K562 (cell line): ENCODE data around the gene PDZD8. TPM values are rescaled to one million over a fixed set of nuclear protein-coding genes. Genes with fewer than 3 reads are reported as not detected.

Experiments
- ATAC-seq: fragments of 200-7000 bp; cut with Tn5 transposase; 3 replicates; pipeline ENCODE4 v1.9.1; 2020; ENCODE audit warnings: moderate library complexity
- BruUV-seq: library from RNA; stranded (reverse); fragments of 400-500 nt; replicated peaks from 2 replicates; lab custom pipeline; 2021; lab: Mats Ljungman, UMichigan
- CTCF ChIA-PET: fragments of 300-600 bp; formaldehyde crosslinking; extraction: SDS; loops from one replicate; lab custom pipeline; 2021; ENCODE audit warnings: low intra/inter-chr PET ratio; lab: Yijun Ruan, JAX
- POLR2A ChIA-PET: fragments of 300-600, 350-650 bp; sonication (Branson Sonifier 250); formaldehyde crosslinking; extraction: SDS; loops from one replicate; lab custom pipeline; 2021; ENCODE audit warnings: antibody characterized with exemption, inconsistent platforms; lab: Yijun Ruan, JAX
- DNase-seq, 4 experiments: peaks; one replicate each; pipeline versions ENCODE4 v3.0.0 to v3.0.0-alpha.2; 2011 to 2018; ENCODE audit warnings: low spot score in 3 of 4, mixed read lengths in 3 of 4; ENCODE audit errors: extremely low read depth in 1 of 4
- FAIRE-seq: peaks from 2 replicates; lab custom pipeline; 2011; peaks lifted over from hg19 to GRCh38; lab: Jason Lieb, UNC
- H2AFZ ChIP-seq: 2 replicates; pipeline ENCODE4 v1.6.0; 2011; ENCODE audit warnings: low read depth, low read length, control low read depth, inconsistent platforms
- H3K27ac ChIP-seq: fragments of 200-600 bp; 3 replicates; pipeline ENCODE4 v1.8.0; 2011; ENCODE audit warnings: low read depth, mild to moderate bottlenecking, control low read depth, inconsistent platforms, low read length, moderate library complexity, mixed read lengths; ENCODE audit errors: extremely low read depth
- H3K27me3 ChIP-seq, 2 experiments: fragments of 300-600 bp in 1 of 2; 2 replicates in 1 of 2; 3 replicates in 1 of 2; pipeline versions ENCODE4 v1.6.0 to v1.8.0; 2011; ENCODE audit warnings: inconsistent platforms in 2 of 2, low read length in 2 of 2, mild to moderate bottlenecking in 1 of 2, mixed read lengths in 1 of 2, moderate library complexity in 1 of 2; ENCODE audit not compliant: control insufficient read depth in 2 of 2, insufficient read depth in 2 of 2
- H3K36me3 ChIP-seq: fragments of 300-600 bp; 3 replicates; pipeline ENCODE4 v1.8.0; 2011; ENCODE audit warnings: mild to moderate bottlenecking, low read length, inconsistent platforms; ENCODE audit not compliant: control insufficient read depth, insufficient read depth
- H3K4me1 ChIP-seq, 2 experiments: fragments of 200-600 bp in 1 of 2; replicated peaks in 1 of 2; 2 replicates in 1 of 2; 3 replicates in 1 of 2; pipeline versions ENCODE4 v1.5.1 to v1.8.0; 2011; ENCODE audit warnings: inconsistent platforms in 2 of 2, low read length in 2 of 2, mild to moderate bottlenecking in 1 of 2, mixed read lengths in 1 of 2, moderate library complexity in 1 of 2; ENCODE audit not compliant: control insufficient read depth in 2 of 2, insufficient read depth in 2 of 2
- H3K4me2 ChIP-seq: 2 replicates; pipeline ENCODE4 v1.6.1; 2011; ENCODE audit warnings: low read length, control low read depth, inconsistent platforms, mixed read lengths; ENCODE audit not compliant: insufficient read depth
- H3K4me3 ChIP-seq: fragments of 200-600 bp; sonication (generic), shearing (Covaris generic); 2 replicates; pipeline ENCODE4 v1.5.1; 2016; ENCODE audit warnings: control low read depth, inconsistent platforms
- H3K79me2 ChIP-seq: fragments of 200-600 bp; 3 replicates; pipeline ENCODE4 v1.8.0; 2011; ENCODE audit warnings: low read length, inconsistent platforms; ENCODE audit not compliant: control insufficient read depth, insufficient read depth
- H3K9ac ChIP-seq, 2 experiments: 2 replicates each; pipeline versions ENCODE4 v1.6.0 to v1.6.1; 2011; ENCODE audit warnings: low read depth in 2 of 2, low read length in 2 of 2, control low read depth in 1 of 2, inconsistent platforms in 1 of 2, mild to moderate bottlenecking in 1 of 2, mixed read lengths in 1 of 2; ENCODE audit not compliant: insufficient read depth in 1 of 2
- H3K9me1 ChIP-seq: one replicate; pipeline ENCODE4 v1.6.0; 2011; ENCODE audit warnings: inconsistent platforms, mild to moderate bottlenecking, low read length, moderate library complexity; ENCODE audit not compliant: control insufficient read depth, insufficient read depth
- H3K9me3 ChIP-seq: replicated peaks from 2 replicates; pipeline ENCODE4 v1.5.1; 2011; ENCODE audit warnings: low read depth, low read length, inconsistent platforms; ENCODE audit not compliant: control insufficient read depth, insufficient read depth
- H4K20me1 ChIP-seq: replicated peaks from 2 replicates; pipeline ENCODE4 v1.6.1; 2011; ENCODE audit warnings: low read length, inconsistent platforms, mixed read lengths; ENCODE audit not compliant: control insufficient read depth, insufficient read depth
- HEY1 ChIP-seq: fragments of 250-450 bp; sonication (Bioruptor Pico); IDR thresholded peaks from 2 replicates; pipeline ENCODE4 v1.5.0; 2020; ENCODE audit warnings: mild to moderate bottlenecking, moderate library complexity, borderline replicate concordance
- KLF13 ChIP-seq: fragments of 450-650 bp; IDR thresholded peaks from 2 replicates; pipeline ENCODE4 v1.6.1; 2016; ENCODE audit warnings: missing genetic modification characterization, low read depth, mild to moderate bottlenecking, missing compliant biosample characterization, moderate library complexity, borderline replicate concordance
- NR4A1 ChIP-seq, 2 experiments: fragments of 250-450 bp in 1 of 2; fragments of 450-650 bp in 1 of 2; sonication (Bioruptor Pico) in 1 of 2; IDR thresholded peaks; 2 replicates each; pipeline versions ENCODE4 v1.4.0 to v1.6.1; 2016 to 2020; ENCODE audit warnings: mild to moderate bottlenecking in 2 of 2, missing compliant biosample characterization in 1 of 2, missing genetic modification characterization in 1 of 2, moderate library complexity in 1 of 2
- ZKSCAN1 ChIP-seq: fragments of 150-350 bp; IDR thresholded peaks from 2 replicates; pipeline ENCODE4 v1.6.1; 2016; ENCODE audit warnings: low read depth, low read length
- WGBS: fragments of 100-300 bp; shearing (Covaris generic); methylation state at CpG from one replicate; pipeline ENCODE4 v1.1.6; 2016; ENCODE audit warnings: low coverage, mixed read lengths; ENCODE audit not compliant: insufficient coverage; ENCODE audit errors: missing lambda C conversion rate; 5-methylcytosine and 5-hydroxymethylcytosine counted together
- in situ Hi-C: fragments of 300-500 bp; cut with MboI; formaldehyde crosslinking; loops from 4 replicates; pipeline ENCODE4 v1.15.0; 2018; ENCODE audit warnings: inconsistent platforms, mixed read lengths
- intact Hi-C: fragments of 100-400 bp; cut with micrococcal nuclease; formaldehyde crosslinking; loops from 2 replicates; pipeline ENCODE4 v1.14.2; 2022
- polyA plus RNA-seq, 8 experiments: library from polyadenylated mRNA; depleted of rRNA in 4 of 8; stranded (reverse) in 5 of 8; unstranded in 3 of 8; fragments of >200 nt; fragmentation: Nextera tagmentation in 2 of 8; fragmentation: Illumina TruSeq in 1 of 8; extraction: Ambion mirVana in 2 of 8; extraction: Trizol in 1 of 8; gene quantifications; 2 replicates each; pipeline versions ENCODE4 v1.2.1 to v1.2.3, GENCODE V29; 2011 to 2014; ENCODE audit warnings: inconsistent platforms in 1 of 8, missing spikeins in 1 of 8
- total RNA-seq, 7 experiments: library from RNA; depleted of rRNA in 6 of 7; stranded (reverse); fragments of >200 nt in 6 of 7; fragmentation: Illumina TruSeq in 2 of 7; extraction: Trizol in 2 of 7; gene quantifications; 2 replicates each; pipeline versions ENCODE4 v1.2.1 to v1.2.3, GENCODE V29; 2011 to 2021; ENCODE audit warnings: low replicate concordance in 1 of 7
- TF ChIP-seq, protein P1 (sequence below): fragments of 250-450 bp; sonication (Bioruptor Pico); IDR thresholded peaks from 2 replicates; pipeline ENCODE4 v1.5.0; 2021
- TF ChIP-seq, protein P2 (sequence below): fragments of 450-650 bp; formaldehyde crosslinking; IDR thresholded peaks from 2 replicates; pipeline ENCODE4 v1.4.0; 2020; ENCODE audit warnings: mild to moderate bottlenecking, mixed read lengths
- TF ChIP-seq, protein P3 (sequence below): fragments of 250-450 bp; sonication (Bioruptor Pico); IDR thresholded peaks from 2 replicates; pipeline ENCODE4 v1.8.0; 2022; ENCODE audit warnings: moderate library complexity, mild to moderate bottlenecking, inconsistent platforms
- TF ChIP-seq, protein P4 (sequence below), 2 experiments: fragments of 450-650 bp; IDR thresholded peaks; 2 replicates each; pipeline ENCODE4 v1.6.1; 2018; ENCODE audit warnings: mild to moderate bottlenecking in 2 of 2, low read depth in 1 of 2; ENCODE audit not compliant: partially characterized antibody in 2 of 2

The PDZD8 gene
- total and polyA plus RNA-seq, 9 of the 15 experiments (the other 6 are each of a cell fraction or from before 2014, with no cell fraction given), result 5.5 to 53.4 (median 36.8) TPM

DNA sequence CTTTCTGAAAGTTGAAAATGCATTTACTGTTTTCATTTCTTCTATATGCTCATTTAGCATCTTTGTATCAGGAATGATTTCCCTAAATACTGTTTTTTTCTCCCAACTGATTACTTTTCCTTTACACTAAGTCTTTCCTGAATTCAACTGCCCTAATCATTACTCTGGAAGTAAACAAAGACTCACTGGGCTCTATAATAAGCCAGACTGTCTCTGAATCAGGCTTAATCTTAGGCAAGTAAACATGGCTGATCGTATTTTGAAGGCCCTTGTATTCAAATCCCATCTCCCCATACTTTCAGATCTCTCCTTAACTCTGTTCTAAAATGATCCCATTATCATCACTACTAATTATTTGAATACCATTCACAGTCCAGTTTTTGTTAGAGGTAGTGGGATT lies 61.6 kb downstream of the PDZD8 start:
- Histone ChIP-seq H3K4me3 (no peak overlapping the region), H3K36me3 (peaks cover 83% of the 10 kb centered on the region), H3K27ac (no peak overlapping the region), H3K9ac (no peak overlapping the region), H3K9me3 (no peaks in the 10 kb centered on the region), H3K4me1 (no peaks in the 10 kb centered on the region), H3K27me3 (no peaks in the 10 kb centered on the region), H4K20me1 (no peaks in the 10 kb centered on the region), H2AFZ (no peak overlapping the region), H3K4me2 (no peak overlapping the region), H3K9me1 (no peaks in the 10 kb centered on the region), H3K79me2 (peaks cover 65% of the 10 kb centered on the region)
- intact Hi-C loops (no loop called here), in situ Hi-C loops (loop anchor here (5.0 kb wide), 1 partner anchor 86 kb away; no protein-coding TSS in a partner anchor)
- DNase-seq (no peak), FAIRE-seq (no peak), ATAC-seq (no peak)
- TF ChIP-seq, protein P1, sequence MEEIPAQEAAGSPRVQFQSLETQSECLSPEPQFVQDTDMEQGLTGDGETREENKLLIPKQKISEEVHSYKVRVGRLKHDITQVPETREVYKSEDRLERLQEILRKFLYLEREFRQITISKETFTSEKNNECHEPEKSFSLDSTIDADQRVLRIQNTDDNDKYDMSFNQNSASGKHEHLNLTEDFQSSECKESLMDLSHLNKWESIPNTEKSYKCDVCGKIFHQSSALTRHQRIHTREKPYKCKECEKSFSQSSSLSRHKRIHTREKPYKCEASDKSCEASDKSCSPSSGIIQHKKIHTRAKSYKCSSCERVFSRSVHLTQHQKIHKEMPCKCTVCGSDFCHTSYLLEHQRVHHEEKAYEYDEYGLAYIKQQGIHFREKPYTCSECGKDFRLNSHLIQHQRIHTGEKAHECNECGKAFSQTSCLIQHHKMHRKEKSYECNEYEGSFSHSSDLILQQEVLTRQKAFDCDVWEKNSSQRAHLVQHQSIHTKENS (CRISPR knock-in tag), result no peak
- TF ChIP-seq, protein P2, sequence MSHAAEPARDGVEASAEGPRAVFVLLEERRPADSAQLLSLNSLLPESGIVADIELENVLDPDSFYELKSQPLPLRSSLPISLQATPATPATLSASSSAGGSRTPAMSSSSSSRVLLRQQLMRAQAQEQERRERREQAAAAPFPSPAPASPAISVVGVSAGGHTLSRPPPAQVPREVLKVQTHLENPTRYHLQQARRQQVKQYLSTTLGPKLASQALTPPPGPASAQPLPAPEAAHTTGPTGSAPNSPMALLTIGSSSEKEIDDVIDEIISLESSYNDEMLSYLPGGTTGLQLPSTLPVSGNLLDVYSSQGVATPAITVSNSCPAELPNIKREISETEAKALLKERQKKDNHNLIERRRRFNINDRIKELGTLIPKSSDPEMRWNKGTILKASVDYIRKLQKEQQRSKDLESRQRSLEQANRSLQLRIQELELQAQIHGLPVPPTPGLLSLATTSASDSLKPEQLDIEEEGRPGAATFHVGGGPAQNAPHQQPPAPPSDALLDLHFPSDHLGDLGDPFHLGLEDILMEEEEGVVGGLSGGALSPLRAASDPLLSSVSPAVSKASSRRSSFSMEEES (CRISPR knock-in tag), result no peak
- TF ChIP-seq NR4A1 (CRISPR knock-in tag; IDR thresholded peaks at IDR 0.05), result no peak
- no peak for TF ChIP-seq NR4A1 (tag; IDR thresholded peaks at IDR 0.05)
- no peak for TF ChIP-seq ZKSCAN1
- no peak for TF ChIP-seq KLF13
- no peak for TF ChIP-seq HEY1 (CRISPR knock-in tag)
- TF ChIP-seq, protein P3, sequence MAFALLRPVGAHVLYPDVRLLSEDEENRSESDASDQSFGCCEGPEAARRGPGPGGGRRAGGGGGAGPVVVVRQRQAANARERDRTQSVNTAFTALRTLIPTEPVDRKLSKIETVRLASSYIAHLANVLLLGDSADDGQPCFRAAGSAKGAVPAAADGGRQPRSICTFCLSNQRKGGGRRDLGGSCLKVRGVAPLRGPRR (CRISPR knock-in tag), result no peak
- TF ChIP-seq, protein P4, sequence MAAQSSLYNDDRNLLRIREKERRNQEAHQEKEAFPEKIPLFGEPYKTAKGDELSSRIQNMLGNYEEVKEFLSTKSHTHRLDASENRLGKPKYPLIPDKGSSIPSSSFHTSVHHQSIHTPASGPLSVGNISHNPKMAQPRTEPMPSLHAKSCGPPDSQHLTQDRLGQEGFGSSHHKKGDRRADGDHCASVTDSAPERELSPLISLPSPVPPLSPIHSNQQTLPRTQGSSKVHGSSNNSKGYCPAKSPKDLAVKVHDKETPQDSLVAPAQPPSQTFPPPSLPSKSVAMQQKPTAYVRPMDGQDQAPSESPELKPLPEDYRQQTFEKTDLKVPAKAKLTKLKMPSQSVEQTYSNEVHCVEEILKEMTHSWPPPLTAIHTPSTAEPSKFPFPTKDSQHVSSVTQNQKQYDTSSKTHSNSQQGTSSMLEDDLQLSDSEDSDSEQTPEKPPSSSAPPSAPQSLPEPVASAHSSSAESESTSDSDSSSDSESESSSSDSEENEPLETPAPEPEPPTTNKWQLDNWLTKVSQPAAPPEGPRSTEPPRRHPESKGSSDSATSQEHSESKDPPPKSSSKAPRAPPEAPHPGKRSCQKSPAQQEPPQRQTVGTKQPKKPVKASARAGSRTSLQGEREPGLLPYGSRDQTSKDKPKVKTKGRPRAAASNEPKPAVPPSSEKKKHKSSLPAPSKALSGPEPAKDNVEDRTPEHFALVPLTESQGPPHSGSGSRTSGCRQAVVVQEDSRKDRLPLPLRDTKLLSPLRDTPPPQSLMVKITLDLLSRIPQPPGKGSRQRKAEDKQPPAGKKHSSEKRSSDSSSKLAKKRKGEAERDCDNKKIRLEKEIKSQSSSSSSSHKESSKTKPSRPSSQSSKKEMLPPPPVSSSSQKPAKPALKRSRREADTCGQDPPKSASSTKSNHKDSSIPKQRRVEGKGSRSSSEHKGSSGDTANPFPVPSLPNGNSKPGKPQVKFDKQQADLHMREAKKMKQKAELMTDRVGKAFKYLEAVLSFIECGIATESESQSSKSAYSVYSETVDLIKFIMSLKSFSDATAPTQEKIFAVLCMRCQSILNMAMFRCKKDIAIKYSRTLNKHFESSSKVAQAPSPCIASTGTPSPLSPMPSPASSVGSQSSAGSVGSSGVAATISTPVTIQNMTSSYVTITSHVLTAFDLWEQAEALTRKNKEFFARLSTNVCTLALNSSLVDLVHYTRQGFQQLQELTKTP (IDR thresholded peaks at IDR 0.05; ENCODE audit: low read depth in 1 of 2, partially characterized antibody in 2 of 2), result no peak
- no TSS peak for BruUV-seq
- CTCF ChIA-PET, result no interaction called here
- WGBS, result 92% methylated on average over 1 of the region's 1 CpG
- POLR2A ChIA-PET, result no interaction called here
